ENCODE measurements around the gene TPSB2. TPM values are rescaled to one million over a fixed set of nuclear protein-coding genes. Genes with fewer than 3 reads are reported as not detected.

The TPSB2 gene
- total RNA-seq, 1 donor from 2014 or later: not detected

- H3K4me1 ChIP-seq (ENCODE audit: insufficient read depth, low read length): no peaks in the 10 kb centered on the region
- no peaks in the 10 kb centered on the region for H4K20me1 ChIP-seq (ENCODE audit: insufficient read depth, low read length)
- H3K36me3 Mint-ChIP-seq (ENCODE audit: low read depth, unreplicated experiment): peaks cover 4% of the 10 kb centered on the region
- H3K4me1 Mint-ChIP-seq (ENCODE audit: low read depth, unreplicated experiment): no peaks in the 10 kb centered on the region
- no peak for FAIRE-seq
- no peak for DNase-seq (ENCODE audit: low read depth)
- no peak overlapping the region for H3K4me2 ChIP-seq (ENCODE audit: low read length)
- no peaks in the 10 kb centered on the region for H3K9me3 ChIP-seq (ENCODE audit: insufficient read depth, low read depth, low read length)
- H3K4me3 Mint-ChIP-seq (ENCODE audit: unreplicated experiment): no peak overlapping the region
- H3K27me3 Mint-ChIP-seq (ENCODE audit: low read depth, unreplicated experiment): peaks cover 15% of the 10 kb centered on the region
- TF ChIP-seq CTCF (IDR thresholded peaks at IDR 0.05; ENCODE audit: insufficient read depth, low read depth, low read length): no peak
- TF ChIP-seq EZH2 (IDR thresholded peaks at IDR 0.05; ENCODE audit: insufficient read depth, low read length): no peak
- no peak overlapping the region for H3K4me3 ChIP-seq (ENCODE audit: insufficient read depth, low read depth, low read length)
- H3K27me3 ChIP-seq (ENCODE audit: insufficient read depth, low read length): no peaks in the 10 kb centered on the region
- H3K36me3 ChIP-seq (ENCODE audit: insufficient read depth, low read length): no peaks in the 10 kb centered on the region
- H3K79me2 ChIP-seq (ENCODE audit: insufficient read depth, low read length): no peaks in the 10 kb centered on the region
- no peaks in the 10 kb centered on the region for H3K9me3 Mint-ChIP-seq (ENCODE audit: unreplicated experiment)
- no peak overlapping the region for H3K9ac ChIP-seq (ENCODE audit: low read length)
- H3K27ac ChIP-seq (ENCODE audit: low read depth, low read length): no peak overlapping the region
- H3K27ac Mint-ChIP-seq (ENCODE audit: unreplicated experiment): no peak overlapping the region
- H2AFZ ChIP-seq (ENCODE audit: low read depth, low read length): no peak overlapping the region
These were observed 7.2 kb downstream of the TPSB2 start for GRCh38 chr16:1222553-1223354.

GRCh38 chr16:1221628-1222552, 8.1 kb downstream of the TPSB2 start:
- Histone ChIP-seq H3K9ac (ENCODE audit: low read length) (no peak overlapping the region), H3K79me2 (ENCODE audit: insufficient read depth, low read length) (no peaks in the 10 kb centered on the region), H4K20me1 (ENCODE audit: insufficient read depth, low read length) (no peaks in the 10 kb centered on the region), H3K9me3 (ENCODE audit: insufficient read depth, low read depth, low read length) (no peaks in the 10 kb centered on the region), H3K4me2 (ENCODE audit: low read length) (no peak overlapping the region), H3K27me3 (ENCODE audit: insufficient read depth, low read length) (no peaks in the 10 kb centered on the region), H3K4me3 (ENCODE audit: insufficient read depth, low read depth, low read length) (no peak overlapping the region), H2AFZ (ENCODE audit: low read depth, low read length) (no peak overlapping the region), H3K27ac (ENCODE audit: low read depth, low read length) (no peak overlapping the region), H3K4me1 (ENCODE audit: insufficient read depth, low read length) (no peaks in the 10 kb centered on the region), H3K36me3 (ENCODE audit: insufficient read depth, low read length) (no peaks in the 10 kb centered on the region)
- TF ChIP-seq CTCF (IDR thresholded peaks at IDR 0.05; ENCODE audit: insufficient read depth, low read depth, low read length) (no peak), EZH2 (IDR thresholded peaks at IDR 0.05; ENCODE audit: insufficient read depth, low read length) (no peak)
- H3K36me3 Mint-ChIP-seq (ENCODE audit: low read depth, unreplicated experiment): peaks cover 4% of the 10 kb centered on the region
- no peak overlapping the region for H3K27ac Mint-ChIP-seq (ENCODE audit: unreplicated experiment)
- no peak for FAIRE-seq
- peaks cover 13% of the 10 kb centered on the region for H3K27me3 Mint-ChIP-seq (ENCODE audit: low read depth, unreplicated experiment)
- no peaks in the 10 kb centered on the region for H3K4me1 Mint-ChIP-seq (ENCODE audit: low read depth, unreplicated experiment)
- no peaks in the 10 kb centered on the region for H3K9me3 Mint-ChIP-seq (ENCODE audit: unreplicated experiment)
- H3K4me3 Mint-ChIP-seq (ENCODE audit: unreplicated experiment): no peak overlapping the region
- DNase-seq (ENCODE audit: low read depth): no peak

Measured in astrocyte (in vitro differentiated cells and primary cell).